ENCODE results near the gene PPP1R27.

PPP1R27 gene

DNA sequence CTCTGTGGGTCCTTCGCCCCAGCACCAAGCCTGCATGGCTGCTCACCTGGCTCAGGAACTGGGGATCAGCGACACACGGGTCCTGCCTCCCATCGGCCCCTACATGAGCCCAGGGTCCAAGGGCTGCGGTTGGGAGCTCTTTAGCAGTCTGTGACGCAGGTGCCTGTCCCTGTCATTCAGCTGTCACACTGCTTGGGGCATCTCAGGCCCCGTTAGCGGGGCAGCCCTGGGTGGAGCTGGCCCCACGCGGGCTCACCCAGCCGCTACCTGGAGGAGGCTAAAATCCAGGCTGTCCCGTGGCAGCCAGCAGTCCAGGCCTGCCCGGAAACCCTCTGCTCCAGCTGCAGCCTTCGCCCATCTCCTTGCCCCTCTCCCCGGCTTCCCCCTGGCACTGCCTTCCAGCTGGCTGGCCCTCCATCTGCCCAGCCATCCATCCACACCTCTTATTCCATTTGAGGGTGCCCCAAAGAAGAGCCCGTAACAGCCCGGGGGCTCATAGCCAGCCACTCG, 27.6 kb downstream of the PPP1R27 start:
- Mint-ChIP-seq H3K9me3 (no peaks in the 10 kb centered on the region), H3K4me1 (peaks cover 20% of the 10 kb centered on the region), H3K27ac (no peak overlapping the region), H3K36me3 (ENCODE audit: low read depth) (no peaks in the 10 kb centered on the region), H3K4me3 (no peak overlapping the region), H3K27me3 (ENCODE audit: low read depth, poor library complexity) (peaks cover 61% of the 10 kb centered on the region)
- TF ChIP-seq, protein P1, sequence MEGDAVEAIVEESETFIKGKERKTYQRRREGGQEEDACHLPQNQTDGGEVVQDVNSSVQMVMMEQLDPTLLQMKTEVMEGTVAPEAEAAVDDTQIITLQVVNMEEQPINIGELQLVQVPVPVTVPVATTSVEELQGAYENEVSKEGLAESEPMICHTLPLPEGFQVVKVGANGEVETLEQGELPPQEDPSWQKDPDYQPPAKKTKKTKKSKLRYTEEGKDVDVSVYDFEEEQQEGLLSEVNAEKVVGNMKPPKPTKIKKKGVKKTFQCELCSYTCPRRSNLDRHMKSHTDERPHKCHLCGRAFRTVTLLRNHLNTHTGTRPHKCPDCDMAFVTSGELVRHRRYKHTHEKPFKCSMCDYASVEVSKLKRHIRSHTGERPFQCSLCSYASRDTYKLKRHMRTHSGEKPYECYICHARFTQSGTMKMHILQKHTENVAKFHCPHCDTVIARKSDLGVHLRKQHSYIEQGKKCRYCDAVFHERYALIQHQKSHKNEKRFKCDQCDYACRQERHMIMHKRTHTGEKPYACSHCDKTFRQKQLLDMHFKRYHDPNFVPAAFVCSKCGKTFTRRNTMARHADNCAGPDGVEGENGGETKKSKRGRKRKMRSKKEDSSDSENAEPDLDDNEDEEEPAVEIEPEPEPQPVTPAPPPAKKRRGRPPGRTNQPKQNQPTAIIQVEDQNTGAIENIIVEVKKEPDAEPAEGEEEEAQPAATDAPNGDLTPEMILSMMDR (IDR thresholded peaks at IDR 0.05) = no peak
- no peak for DNase-seq

DNA sequence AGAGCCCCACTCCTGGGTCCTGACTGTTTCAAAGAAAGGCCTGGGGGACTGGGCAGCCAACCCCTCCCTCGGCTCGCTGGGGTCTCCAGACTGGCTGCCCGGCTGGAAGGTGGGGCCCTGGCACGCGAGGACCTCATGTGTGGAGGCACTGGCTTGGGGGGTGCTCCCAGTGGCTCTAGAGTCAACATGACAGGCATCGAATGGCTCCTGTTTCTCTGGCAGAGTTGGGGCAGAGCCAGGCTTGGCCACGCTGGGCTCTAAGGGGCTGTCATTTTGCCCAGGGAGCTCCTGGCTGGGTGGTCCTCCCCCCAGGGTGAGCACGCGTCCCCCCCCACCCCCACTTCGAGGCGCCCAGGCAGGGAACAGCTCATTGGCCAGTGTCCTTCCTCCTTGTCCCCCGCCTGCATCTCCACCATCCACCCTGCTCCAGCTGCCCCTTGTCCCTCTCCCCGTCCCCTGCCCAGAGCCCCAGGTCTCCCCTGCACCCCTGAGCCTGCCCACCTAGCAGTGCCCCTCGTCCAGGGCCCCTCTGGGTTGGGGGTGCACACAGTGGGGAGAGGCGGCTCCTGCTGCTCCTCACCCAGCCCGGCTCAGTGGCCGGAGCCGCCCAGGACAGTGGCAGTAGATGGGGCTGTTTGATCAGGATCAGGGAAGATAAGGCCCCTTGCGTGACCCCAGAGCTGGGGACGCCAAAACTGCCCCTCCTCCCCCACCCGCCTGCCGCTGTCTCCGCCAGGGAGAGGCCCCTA, 28.2 kb downstream of the PPP1R27 start:
- H3K27me3 Mint-ChIP-seq (ENCODE audit: low read depth, poor library complexity) = peaks cover 67% of the 10 kb centered on the region

DNA sequence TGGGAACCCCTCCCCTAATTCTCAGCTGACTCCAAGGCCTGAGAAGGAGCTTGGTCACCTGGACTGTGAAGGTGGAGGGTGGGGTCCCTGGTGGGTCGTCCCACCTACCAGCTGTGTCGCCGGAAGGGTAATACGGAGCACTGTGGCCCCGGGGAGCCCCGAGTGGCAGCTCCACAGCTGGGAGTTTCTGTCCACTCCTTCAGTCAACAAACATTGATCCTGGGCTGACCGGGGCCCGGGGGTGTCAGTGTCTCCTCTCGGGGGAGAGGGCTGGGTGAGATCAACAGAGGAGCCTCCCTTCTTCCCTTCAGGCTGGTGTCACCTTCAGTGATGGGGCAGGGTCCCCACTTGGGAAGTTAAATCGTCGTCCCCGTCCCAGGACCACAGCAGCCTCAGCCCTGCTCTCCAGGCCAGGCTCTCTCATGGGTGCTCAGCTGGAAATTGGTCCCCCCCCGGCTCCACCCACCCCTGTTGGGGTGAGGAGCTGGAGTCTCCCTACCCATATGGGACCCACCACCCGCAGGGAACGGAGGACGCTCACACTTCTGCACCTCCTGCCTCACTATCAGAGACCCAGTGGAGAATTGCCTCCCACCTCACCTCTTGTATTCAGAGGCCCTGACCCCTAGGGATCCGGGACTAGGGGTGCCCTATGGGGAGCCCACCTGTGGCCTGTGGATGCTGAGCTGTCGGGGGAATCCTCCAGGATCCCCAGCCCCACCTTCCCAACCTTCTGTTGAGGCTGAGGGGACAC, 29.0 kb downstream of the PPP1R27 start:
- peaks cover 75% of the 10 kb centered on the region for H3K27me3 Mint-ChIP-seq (ENCODE audit: low read depth, poor library complexity)
- H3K27ac Mint-ChIP-seq = no peak overlapping the region
- H3K36me3 Mint-ChIP-seq (ENCODE audit: low read depth) = no peaks in the 10 kb centered on the region
- TF ChIP-seq, protein P1 (IDR thresholded peaks at IDR 0.05) = no peak
- no peak for DNase-seq
- H3K4me1 Mint-ChIP-seq = peaks cover 22% of the 10 kb centered on the region
- peaks cover 5% of the 10 kb centered on the region for H3K9me3 Mint-ChIP-seq
- H3K4me3 Mint-ChIP-seq = no peak overlapping the region

More for the DNA sequence above, 28.2 kb downstream of the PPP1R27 start:
- no peaks in the 10 kb centered on the region for H3K36me3 Mint-ChIP-seq (ENCODE audit: low read depth)
- H3K9me3 Mint-ChIP-seq = no peaks in the 10 kb centered on the region
- H3K4me1 Mint-ChIP-seq = peaks cover 22% of the 10 kb centered on the region
- no peak overlapping the region for H3K4me3 Mint-ChIP-seq
- H3K27ac Mint-ChIP-seq = no peak overlapping the region
- TF ChIP-seq, protein P1 (IDR thresholded peaks at IDR 0.05) = no peak
- DNase-seq = no peak

DNA sequence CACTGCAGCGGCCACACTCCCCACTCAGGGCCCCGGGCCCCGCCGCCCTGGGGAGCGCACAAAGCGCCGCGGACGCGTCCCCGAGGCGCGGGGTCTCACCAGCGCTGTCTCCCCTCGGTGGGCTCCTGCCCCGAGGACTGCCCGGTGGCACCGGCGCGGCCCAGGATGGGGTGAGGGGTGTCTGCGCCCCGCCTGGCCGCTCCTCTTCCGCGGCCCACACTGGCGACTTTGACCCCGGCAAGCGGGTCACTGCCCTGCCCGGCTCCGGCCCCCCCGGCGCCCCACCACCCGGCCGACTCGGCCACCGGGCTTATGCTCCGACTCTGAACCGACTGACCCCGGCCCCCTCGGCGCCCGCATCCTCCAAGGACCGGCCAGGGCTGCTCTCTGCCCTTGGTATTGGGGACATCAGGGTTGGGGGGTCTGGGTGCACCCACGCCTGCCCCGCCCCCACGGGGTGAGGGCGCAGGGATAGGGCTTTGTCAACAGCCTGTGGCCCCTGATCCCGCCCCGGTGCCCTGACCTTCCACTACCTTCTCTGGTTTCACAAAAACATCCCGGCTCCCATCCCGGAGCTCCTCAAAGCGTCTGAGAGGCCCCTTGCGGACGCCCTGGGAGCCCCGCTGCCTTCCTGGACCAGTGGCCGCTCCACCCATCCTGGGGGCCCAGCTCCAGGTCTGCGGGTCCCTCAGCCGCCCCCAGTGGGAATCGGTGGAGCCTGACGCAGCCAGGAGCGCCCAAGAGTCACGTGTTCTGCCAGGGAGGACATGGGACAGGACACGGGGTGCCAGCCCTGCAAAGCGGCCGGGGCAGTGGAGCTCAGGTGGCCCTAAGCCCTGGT, 30.1 kb downstream of the PPP1R27 start:
- DNase-seq = peak; percentile 44
- Mint-ChIP-seq H3K36me3 (ENCODE audit: low read depth) (peaks cover 3% of the 10 kb centered on the region), H3K27ac (no peak overlapping the region), H3K4me3 (peak overlapping the region; percentile 83), H3K27me3 (ENCODE audit: low read depth, poor library complexity) (peaks cover 86% of the 10 kb centered on the region), H3K9me3 (peaks cover 16% of the 10 kb centered on the region), H3K4me1 (peaks cover 22% of the 10 kb centered on the region)
- TF ChIP-seq, protein P1 (IDR thresholded peaks at IDR 0.05) = no peak

DNA sequence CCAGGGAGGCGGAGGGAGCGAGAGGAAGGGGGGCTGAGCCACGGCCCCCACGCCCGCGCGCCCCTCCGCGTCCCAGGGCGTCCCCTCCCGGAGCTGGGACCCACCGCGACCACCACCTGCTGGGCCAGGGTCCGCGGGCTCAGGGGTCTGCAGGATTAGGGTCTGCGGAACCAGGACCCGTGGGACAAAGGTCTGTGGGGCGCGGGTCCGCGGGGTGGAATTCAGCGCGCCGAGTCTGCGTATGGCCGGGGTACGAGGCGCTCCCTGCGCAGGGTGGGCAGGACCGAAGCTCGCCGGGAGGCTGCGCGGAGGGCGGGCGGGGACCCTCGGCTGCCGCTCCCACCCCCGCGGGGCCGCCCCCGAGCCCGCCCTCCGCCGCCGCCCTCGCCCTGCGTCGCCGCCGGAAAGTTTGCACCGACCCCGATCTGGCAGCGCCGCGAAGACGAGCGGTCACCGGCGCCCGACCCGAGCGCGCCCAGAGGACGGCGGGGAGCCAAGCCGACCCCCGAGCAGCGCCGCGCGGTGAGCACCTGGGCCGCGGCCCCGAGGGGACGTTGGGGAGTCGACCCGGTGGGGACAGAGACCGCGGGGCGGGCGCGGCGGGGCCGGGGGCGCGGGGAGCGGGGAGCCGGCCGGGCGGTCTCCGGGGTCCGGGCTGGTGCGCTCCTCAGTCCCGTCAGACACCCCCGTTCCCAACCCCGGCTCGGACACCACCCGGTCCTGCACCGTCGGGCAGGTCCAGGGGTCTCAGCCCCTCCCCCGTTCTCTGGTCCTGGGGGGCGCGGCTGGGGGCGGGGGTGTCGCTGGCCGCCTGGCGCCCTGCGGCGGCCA, 30.9 kb downstream of the PPP1R27 start, which contains the start of gene GCGR:
TSS of gene GCGR (plus strand) at position 423 of the 831 bp plus-strand sequence. CDS start 4,869 bp downstream, outside the sequence.
- Mint-ChIP-seq H3K4me1 (peaks cover 14% of the 10 kb centered on the region), H3K27ac (no peak within 1 kb of the TSS), H3K9me3 (peaks cover 24% of the 10 kb centered on the region), H3K27me3 (ENCODE audit: low read depth, poor library complexity) (peaks cover 87% of the 10 kb centered on the region), H3K36me3 (ENCODE audit: low read depth) (peaks cover 12% of the 10 kb centered on the region), H3K4me3 (peak within 1 kb of the TSS; percentile 83)
- peak; percentile 62 for DNase-seq
- TF ChIP-seq, protein P1 (IDR thresholded peaks at IDR 0.05) = no peak
